ENCODE measurements around the gene MTRR. TPM values are rescaled to one million over a fixed set of nuclear protein-coding genes. Genes with fewer than 3 reads are reported as not detected.

The MTRR gene
- total and polyA plus RNA-seq, 4 donors: 30.2 to 37.2 (median 36.8) TPM

GRCh38 chr5:7871653-7872052, 2.7 kb downstream of the MTRR start:
- no peak overlapping the region for H3K27ac ChIP-seq (ENCODE audit: low read depth, low read length)
- peaks cover 5% of the 10 kb centered on the region for H3K36me3 ChIP-seq (ENCODE audit: control insufficient read depth, insufficient read depth, low read length)
- no peak for DNase-seq (ENCODE audit: low read depth in 4 of 6, low spot score in 6 of 6)
- H3K27me3 ChIP-seq (ENCODE audit: control insufficient read depth, insufficient read depth, low read length): no peaks in the 10 kb centered on the region
- H3K9me3 ChIP-seq (ENCODE audit: control insufficient read depth, insufficient read depth, low read length): no peaks in the 10 kb centered on the region
- no peak overlapping the region for H3K4me3 ChIP-seq (ENCODE audit: low read depth, low read length)
- 100% methylated on average over 2 of the region's 2 CpGs for WGBS (ENCODE audit: insufficient coverage)
- no peaks in the 10 kb centered on the region for H3K4me1 ChIP-seq (ENCODE audit: control insufficient read depth, insufficient read depth, low read length)

GRCh38 chr5:7872517-7873130, 3.7 kb downstream of the MTRR start:
- no peak overlapping the region for H3K4me3 ChIP-seq (ENCODE audit: low read depth, low read length)
- no peaks in the 10 kb centered on the region for H3K27me3 ChIP-seq (ENCODE audit: control insufficient read depth, insufficient read depth, low read length)
- H3K36me3 ChIP-seq (ENCODE audit: control insufficient read depth, insufficient read depth, low read length): peaks cover 5% of the 10 kb centered on the region
- DNase-seq (ENCODE audit: low read depth in 4 of 6, low spot score in 6 of 6): no peak
- 69% methylated on average over 3 of the region's 4 CpGs for WGBS (ENCODE audit: insufficient coverage)
- no peak overlapping the region for H3K27ac ChIP-seq (ENCODE audit: low read depth, low read length)
- H3K4me1 ChIP-seq (ENCODE audit: control insufficient read depth, insufficient read depth, low read length): no peaks in the 10 kb centered on the region
- no peaks in the 10 kb centered on the region for H3K9me3 ChIP-seq (ENCODE audit: control insufficient read depth, insufficient read depth, low read length)

- peaks cover 5% of the 10 kb centered on the region for H3K36me3 ChIP-seq (ENCODE audit: control insufficient read depth, insufficient read depth, low read length)
- no peak overlapping the region for H3K27ac ChIP-seq (ENCODE audit: low read depth, low read length)
- 85% methylated on average over 2 of the region's 9 CpGs for WGBS (ENCODE audit: insufficient coverage)
- H3K4me3 ChIP-seq (ENCODE audit: low read depth, low read length): no peak overlapping the region
- no peaks in the 10 kb centered on the region for H3K9me3 ChIP-seq (ENCODE audit: control insufficient read depth, insufficient read depth, low read length)
- no peaks in the 10 kb centered on the region for H3K4me1 ChIP-seq (ENCODE audit: control insufficient read depth, insufficient read depth, low read length)
- no peak for DNase-seq (ENCODE audit: low read depth in 4 of 6, low spot score in 6 of 6)
- no peaks in the 10 kb centered on the region for H3K27me3 ChIP-seq (ENCODE audit: control insufficient read depth, insufficient read depth, low read length)
Measured at GRCh38 chr5:7873216-7873615, 4.3 kb downstream of the MTRR start.

- DNase-seq (ENCODE audit: low read depth in 4 of 6, low spot score in 6 of 6): no peak
- no CpG with 5 or more reads among the region's 2 CpGs for WGBS (ENCODE audit: insufficient coverage)
Measured at GRCh38 chr5:7874639-7875038, 5.7 kb downstream of the MTRR start.

GRCh38 chr5:7875151-7875550, 6.2 kb downstream of the MTRR start:
- Histone ChIP-seq H3K4me1 (ENCODE audit: control insufficient read depth, insufficient read depth, low read length) (no peaks in the 10 kb centered on the region), H3K4me3 (ENCODE audit: low read depth, low read length) (no peak overlapping the region), H3K9me3 (ENCODE audit: control insufficient read depth, insufficient read depth, low read length) (no peaks in the 10 kb centered on the region), H3K27me3 (ENCODE audit: control insufficient read depth, insufficient read depth, low read length) (no peaks in the 10 kb centered on the region), H3K27ac (ENCODE audit: low read depth, low read length) (no peak overlapping the region), H3K36me3 (ENCODE audit: control insufficient read depth, insufficient read depth, low read length) (peaks cover 8% of the 10 kb centered on the region)
- no CpG with 5 or more reads among the region's 4 CpGs for WGBS (ENCODE audit: insufficient coverage)
- DNase-seq (ENCODE audit: low read depth in 4 of 6, low spot score in 6 of 6): no peak

More at GRCh38 chr5:7874639-7875038, 5.7 kb downstream of the MTRR start:
- Histone ChIP-seq H3K4me1 (ENCODE audit: control insufficient read depth, insufficient read depth, low read length) (no peaks in the 10 kb centered on the region), H3K27me3 (ENCODE audit: control insufficient read depth, insufficient read depth, low read length) (no peaks in the 10 kb centered on the region), H3K4me3 (ENCODE audit: low read depth, low read length) (no peak overlapping the region), H3K27ac (ENCODE audit: low read depth, low read length) (no peak overlapping the region), H3K36me3 (ENCODE audit: control insufficient read depth, insufficient read depth, low read length) (peaks cover 5% of the 10 kb centered on the region), H3K9me3 (ENCODE audit: control insufficient read depth, insufficient read depth, low read length) (no peaks in the 10 kb centered on the region)

- no peaks in the 10 kb centered on the region for H3K27me3 ChIP-seq (ENCODE audit: control insufficient read depth, insufficient read depth, low read length)
- no peak for DNase-seq (ENCODE audit: low read depth in 4 of 6, low spot score in 6 of 6)
- peaks cover 14% of the 10 kb centered on the region for H3K36me3 ChIP-seq (ENCODE audit: control insufficient read depth, insufficient read depth, low read length)
- no peak overlapping the region for H3K27ac ChIP-seq (ENCODE audit: low read depth, low read length)
- no peaks in the 10 kb centered on the region for H3K4me1 ChIP-seq (ENCODE audit: control insufficient read depth, insufficient read depth, low read length)
- no peak overlapping the region for H3K4me3 ChIP-seq (ENCODE audit: low read depth, low read length)
- 60% methylated on average over 2 of the region's 3 CpGs for WGBS (ENCODE audit: insufficient coverage)
- H3K9me3 ChIP-seq (ENCODE audit: control insufficient read depth, insufficient read depth, low read length): no peaks in the 10 kb centered on the region
Measured at GRCh38 chr5:7876867-7877266, 7.9 kb downstream of the MTRR start.

GRCh38 chr5:7877851-7878250, 8.9 kb downstream of the MTRR start:
- H3K27me3 ChIP-seq (ENCODE audit: control insufficient read depth, insufficient read depth, low read length): no peaks in the 10 kb centered on the region
- 81% methylated on average over 7 of the region's 9 CpGs for WGBS (ENCODE audit: insufficient coverage)
- DNase-seq (ENCODE audit: low read depth in 4 of 6, low spot score in 6 of 6): no peak
- H3K4me1 ChIP-seq (ENCODE audit: control insufficient read depth, insufficient read depth, low read length): no peaks in the 10 kb centered on the region
- H3K27ac ChIP-seq (ENCODE audit: low read depth, low read length): no peak overlapping the region
- no peaks in the 10 kb centered on the region for H3K9me3 ChIP-seq (ENCODE audit: control insufficient read depth, insufficient read depth, low read length)
- H3K4me3 ChIP-seq (ENCODE audit: low read depth, low read length): no peak overlapping the region
- H3K36me3 ChIP-seq (ENCODE audit: control insufficient read depth, insufficient read depth, low read length): peaks cover 18% of the 10 kb centered on the region

- H3K27me3 ChIP-seq (ENCODE audit: control insufficient read depth, insufficient read depth, low read length): no peaks in the 10 kb centered on the region
- no peak overlapping the region for H3K4me3 ChIP-seq (ENCODE audit: low read depth, low read length)
- H3K36me3 ChIP-seq (ENCODE audit: control insufficient read depth, insufficient read depth, low read length): peaks cover 23% of the 10 kb centered on the region
- H3K9me3 ChIP-seq (ENCODE audit: control insufficient read depth, insufficient read depth, low read length): no peaks in the 10 kb centered on the region
- no peak for DNase-seq (ENCODE audit: low read depth in 4 of 6, low spot score in 6 of 6)
- no peak overlapping the region for H3K27ac ChIP-seq (ENCODE audit: low read depth, low read length)
- H3K4me1 ChIP-seq (ENCODE audit: control insufficient read depth, insufficient read depth, low read length): no peaks in the 10 kb centered on the region
Measured at GRCh38 chr5:7878381-7878873, 9.5 kb downstream of the MTRR start.

- Histone ChIP-seq H3K36me3 (ENCODE audit: control insufficient read depth, insufficient read depth, low read length) (peaks cover 27% of the 10 kb centered on the region), H3K27me3 (ENCODE audit: control insufficient read depth, insufficient read depth, low read length) (no peaks in the 10 kb centered on the region), H3K9me3 (ENCODE audit: control insufficient read depth, insufficient read depth, low read length) (no peaks in the 10 kb centered on the region), H3K4me1 (ENCODE audit: control insufficient read depth, insufficient read depth, low read length) (no peaks in the 10 kb centered on the region), H3K4me3 (ENCODE audit: low read depth, low read length) (no peak overlapping the region), H3K27ac (ENCODE audit: low read depth, low read length) (no peak overlapping the region)
- DNase-seq (ENCODE audit: low read depth in 4 of 6, low spot score in 6 of 6): no peak
- WGBS (ENCODE audit: insufficient coverage): 100% methylated on average over 2 of the region's 4 CpGs
Measured at GRCh38 chr5:7881091-7881490, 12.1 kb downstream of the MTRR start.

- no peak for DNase-seq (ENCODE audit: low read depth in 4 of 6, low spot score in 6 of 6)
- 86% methylated on average over 2 of the region's 2 CpGs for WGBS (ENCODE audit: insufficient coverage)
- Histone ChIP-seq H3K4me1 (ENCODE audit: control insufficient read depth, insufficient read depth, low read length) (no peaks in the 10 kb centered on the region), H3K27ac (ENCODE audit: low read depth, low read length) (no peak overlapping the region), H3K9me3 (ENCODE audit: control insufficient read depth, insufficient read depth, low read length) (no peaks in the 10 kb centered on the region), H3K36me3 (ENCODE audit: control insufficient read depth, insufficient read depth, low read length) (peaks cover 27% of the 10 kb centered on the region), H3K27me3 (ENCODE audit: control insufficient read depth, insufficient read depth, low read length) (no peaks in the 10 kb centered on the region), H3K4me3 (ENCODE audit: low read depth, low read length) (no peak overlapping the region)
Measured at GRCh38 chr5:7881816-7882215, 12.9 kb downstream of the MTRR start.
